A673 (cell line): ENCODE measurements around the gene DAB1. TPM values are rescaled to one million over a fixed set of nuclear protein-coding genes. Genes with fewer than 3 reads are reported as not detected.

Experiments used
- BruUV-seq: library from RNA; stranded (reverse); fragments of 400-500 nt; replicated peaks from 2 replicates; lab custom pipeline; 2021; lab: Mats Ljungman, UMichigan
- CTCF ChIA-PET: fragments of 300-600 bp; sonication (Branson Sonifier 250); formaldehyde crosslinking; loops from one replicate; lab custom pipeline; 2022; ENCODE audit warnings: antibody characterized with exemption; lab: Charles Lee
- POLR2A ChIA-PET: fragments of 300-600 bp; sonication (Branson Sonifier 250); formaldehyde crosslinking; loops from one replicate; lab custom pipeline; 2022; ENCODE audit warnings: antibody characterized with exemption; ENCODE audit not compliant: low non-redundant PET; lab: Charles Lee
- DNase-seq: peaks from one replicate; pipeline ENCODE4 v3.0.0-alpha.2; 2015; ENCODE audit warnings: low spot score
- H3K27ac ChIP-seq: fragments of 200-600 bp; sonication (generic); 2 replicates; pipeline ENCODE4 v1.5.1; 2016; ENCODE audit warnings: mixed run types, low read depth, mild to moderate bottlenecking, mixed read lengths, antibody characterized with exemption, low read length; ENCODE audit not compliant: poor library complexity, severe bottlenecking
- H3K27me3 ChIP-seq: fragments of 200-600 bp; sonication (generic); replicated peaks from 2 replicates; pipeline ENCODE4 v1.6.1; 2017; ENCODE audit warnings: mixed run types, low read depth, mild to moderate bottlenecking, mixed read lengths, antibody characterized with exemption, low read length; ENCODE audit not compliant: insufficient read depth, poor library complexity
- H3K36me3 ChIP-seq: fragments of 200-600 bp; sonication (generic); 2 replicates; pipeline ENCODE4 v1.6.1; 2016; ENCODE audit warnings: mixed run types, mild to moderate bottlenecking, mixed read lengths, antibody characterized with exemption, low read length; ENCODE audit not compliant: insufficient read depth, poor library complexity, severe bottlenecking
- H3K4me1 ChIP-seq: fragments of 200-600 bp; sonication (generic); 2 replicates; pipeline ENCODE4 v1.6.1; 2017; ENCODE audit warnings: mixed run types, mild to moderate bottlenecking, mixed read lengths, antibody characterized with exemption, low read length; ENCODE audit not compliant: insufficient read depth, poor library complexity, severe bottlenecking
- H3K4me3 ChIP-seq: fragments of 200-600 bp; sonication (generic); 2 replicates; pipeline ENCODE4 v1.5.1; 2016; ENCODE audit warnings: low read depth, mixed run types, mild to moderate bottlenecking, mixed read lengths, low read length; ENCODE audit not compliant: poor library complexity, severe bottlenecking
- H3K9me3 ChIP-seq: fragments of 200-600 bp; sonication (generic); 2 replicates; pipeline ENCODE4 v1.6.1; 2016; ENCODE audit warnings: mixed run types, low read depth, mild to moderate bottlenecking, mixed read lengths, antibody characterized with exemption, low read length; ENCODE audit not compliant: poor library complexity, severe bottlenecking
- EZH2 ChIP-seq: fragments of 200-600 bp; sonication (generic); IDR thresholded peaks from 2 replicates; pipeline ENCODE4 v1.6.1; 2017; ENCODE audit warnings: borderline replicate concordance, low read depth, mild to moderate bottlenecking, mixed read lengths, antibody characterized with exemption, low read length; ENCODE audit not compliant: poor library complexity, severe bottlenecking
- intact Hi-C: fragments of 100-400 bp; cut with micrococcal nuclease; formaldehyde crosslinking; loops from one replicate; pipeline ENCODE4 v1.10.0; 2022; ENCODE audit not compliant: unreplicated experiment
- total RNA-seq: library from RNA; stranded (reverse); gene quantifications from 2 replicates; pipeline ENCODE4 v1.2.3, GENCODE V29; 2021
- TF ChIP-seq, protein P1 (sequence below): fragments of 300-800, 200-600 bp; sonication (generic); conservative IDR thresholded peaks from 2 replicates; pipeline ENCODE4 v1.5.1; 2017; ENCODE audit warnings: low read depth, mild to moderate bottlenecking, antibody characterized with exemption, low read length, moderate library complexity, mixed read lengths

DAB1 gene
- total RNA-seq, 1 experiment from 2014 or later = 112 TPM

DNA sequence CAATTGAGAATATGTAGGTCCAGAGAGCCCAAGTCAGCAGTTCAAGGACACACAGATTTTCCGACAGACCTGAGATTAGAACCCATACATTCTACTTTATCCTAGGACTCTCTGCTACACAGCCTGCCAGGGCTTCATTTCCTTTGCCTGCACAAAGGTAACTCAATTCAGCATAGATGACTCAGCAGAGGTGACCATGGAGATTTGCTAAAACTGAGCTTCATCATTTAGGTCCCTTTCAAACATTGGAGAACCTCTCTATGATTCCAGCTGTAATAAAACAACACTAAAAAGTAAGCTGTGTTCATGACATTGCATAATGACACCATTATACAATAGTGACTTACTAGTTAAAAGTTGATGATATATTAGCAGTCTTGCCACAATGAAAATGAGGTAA lies 22.2 kb downstream of the DAB1 start:
- intact Hi-C loops = no loop called here
- Histone ChIP-seq H3K4me1 (peaks cover 39% of the 10 kb centered on the region), H3K27me3 (no peaks in the 10 kb centered on the region), H3K9me3 (no peaks in the 10 kb centered on the region), H3K4me3 (no peak overlapping the region), H3K36me3 (peaks cover 5% of the 10 kb centered on the region), H3K27ac (no peak overlapping the region)
- TF ChIP-seq, protein P1, sequence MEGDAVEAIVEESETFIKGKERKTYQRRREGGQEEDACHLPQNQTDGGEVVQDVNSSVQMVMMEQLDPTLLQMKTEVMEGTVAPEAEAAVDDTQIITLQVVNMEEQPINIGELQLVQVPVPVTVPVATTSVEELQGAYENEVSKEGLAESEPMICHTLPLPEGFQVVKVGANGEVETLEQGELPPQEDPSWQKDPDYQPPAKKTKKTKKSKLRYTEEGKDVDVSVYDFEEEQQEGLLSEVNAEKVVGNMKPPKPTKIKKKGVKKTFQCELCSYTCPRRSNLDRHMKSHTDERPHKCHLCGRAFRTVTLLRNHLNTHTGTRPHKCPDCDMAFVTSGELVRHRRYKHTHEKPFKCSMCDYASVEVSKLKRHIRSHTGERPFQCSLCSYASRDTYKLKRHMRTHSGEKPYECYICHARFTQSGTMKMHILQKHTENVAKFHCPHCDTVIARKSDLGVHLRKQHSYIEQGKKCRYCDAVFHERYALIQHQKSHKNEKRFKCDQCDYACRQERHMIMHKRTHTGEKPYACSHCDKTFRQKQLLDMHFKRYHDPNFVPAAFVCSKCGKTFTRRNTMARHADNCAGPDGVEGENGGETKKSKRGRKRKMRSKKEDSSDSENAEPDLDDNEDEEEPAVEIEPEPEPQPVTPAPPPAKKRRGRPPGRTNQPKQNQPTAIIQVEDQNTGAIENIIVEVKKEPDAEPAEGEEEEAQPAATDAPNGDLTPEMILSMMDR = no peak
- TF ChIP-seq EZH2 = no peak
- CTCF ChIA-PET = no interaction called here
- no TSS peak for BruUV-seq
- POLR2A ChIA-PET = no interaction called here
- DNase-seq = no peak

DNA sequence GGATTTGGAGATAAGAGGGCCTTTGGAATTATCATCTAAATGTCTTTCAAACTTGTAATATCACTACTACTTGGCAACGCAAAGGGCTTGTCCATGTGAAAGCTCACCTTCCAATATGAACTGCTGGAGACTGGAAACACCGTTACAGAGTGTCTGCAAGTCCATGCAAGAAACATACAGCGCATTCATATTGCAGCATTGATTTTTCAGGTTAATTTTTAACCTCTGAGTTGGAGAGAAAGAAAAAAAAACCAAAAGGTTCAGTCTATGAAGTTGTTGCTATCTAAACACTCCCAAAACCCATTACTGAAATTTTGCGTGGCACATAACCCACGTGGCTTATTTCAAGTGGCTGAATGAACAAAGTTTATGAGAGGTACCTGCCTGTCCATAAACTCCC lies 23.8 kb downstream of the DAB1 start:
- no peak for DNase-seq
- CTCF ChIA-PET = no interaction called here

DNA sequence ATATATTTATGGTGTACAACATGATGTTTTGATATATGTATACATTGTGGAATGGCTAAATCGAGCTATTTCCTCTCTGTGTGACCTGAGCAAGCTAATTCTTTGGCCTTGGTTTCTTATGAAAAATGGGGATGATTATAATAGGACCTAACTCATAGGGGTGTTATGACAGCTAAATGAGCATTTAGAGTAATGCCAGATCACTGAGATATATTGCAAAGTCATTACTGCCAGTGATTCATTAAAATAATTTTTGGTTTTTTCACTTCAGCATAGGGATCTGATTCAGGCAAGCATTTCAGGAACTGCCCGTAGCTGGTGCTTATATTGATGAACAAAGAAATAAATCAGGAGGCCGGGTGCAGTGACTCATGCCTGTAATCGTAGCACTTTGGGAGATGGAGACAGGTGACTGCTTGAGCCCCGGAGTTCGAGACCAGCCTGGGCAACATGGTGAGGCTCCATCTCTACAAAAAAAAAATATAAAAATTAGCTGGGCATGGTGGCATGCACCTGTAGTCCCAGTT lies 30.7 kb downstream of the DAB1 start:
- intact Hi-C loops = no loop called here
- H3K4me1 ChIP-seq = peaks cover 10% of the 10 kb centered on the region
- TF ChIP-seq, protein P1 = no peak
- H3K36me3 ChIP-seq = no peaks in the 10 kb centered on the region
- H3K4me3 ChIP-seq = no peak overlapping the region
- DNase-seq = no peak
- no peak overlapping the region for H3K27ac ChIP-seq
- no peaks in the 10 kb centered on the region for H3K9me3 ChIP-seq
- CTCF ChIA-PET = interaction anchor here (0.6 kb wide), 1 partner anchor 561 kb away, joined by 8 read pairs; no protein-coding TSS in a partner anchor
- H3K27me3 ChIP-seq = no peaks in the 10 kb centered on the region
- no TSS peak for BruUV-seq
- POLR2A ChIA-PET = no interaction called here

More for the DNA sequence above, 23.8 kb downstream of the DAB1 start:
- Histone ChIP-seq H3K4me1 (peaks cover 37% of the 10 kb centered on the region), H3K4me3 (no peak overlapping the region), H3K36me3 (peaks cover 5% of the 10 kb centered on the region), H3K27me3 (no peaks in the 10 kb centered on the region), H3K27ac (no peak overlapping the region), H3K9me3 (no peaks in the 10 kb centered on the region)
- POLR2A ChIA-PET = no interaction called here
- TF ChIP-seq, protein P1 = no peak
- TF ChIP-seq EZH2 = no peak
- intact Hi-C loops = no loop called here
- BruUV-seq = no TSS peak
